CD8-positive, alpha-beta memory T cell (primary cell): ENCODE data around the gene ABCB7. TPM values are rescaled to one million over a fixed set of nuclear protein-coding genes. Genes with fewer than 3 reads are reported as not detected.

ENCODE experiments used
- CTCF ChIA-PET: fragments of 350-600 bp; sonication (Branson Sonifier 250); formaldehyde crosslinking; loops from one replicate; lab custom pipeline; 2021; ENCODE audit warnings: antibody characterized with exemption; lab: Charles Lee
- POLR2A ChIA-PET: fragments of 350-600 bp; sonication (Branson Sonifier 250); formaldehyde crosslinking; loops from one replicate; lab custom pipeline; 2021; ENCODE audit warnings: antibody characterized with exemption; lab: Charles Lee
- DNase-seq, 5 donors: peaks; one replicate each; pipeline versions ENCODE4 v3.0.0 to v3.0.0-alpha.2; 2020 to 2022; ENCODE audit warnings: mixed read lengths in 1 of 5
- H3K27ac ChIP-seq: one replicate; pipeline ENCODE4 v1.7.0; 2013; ENCODE audit warnings: low read depth, mild to moderate bottlenecking, low read length, moderate library complexity
- H3K27me3 ChIP-seq: 2 replicates; pipeline ENCODE4 v1.7.0; 2013; ENCODE audit warnings: low read length, mild to moderate bottlenecking; ENCODE audit not compliant: insufficient read depth, poor library complexity, severe bottlenecking
- H3K36me3 ChIP-seq: 2 replicates; pipeline ENCODE4 v1.7.0; 2013; ENCODE audit warnings: mild to moderate bottlenecking, low read length, moderate library complexity; ENCODE audit not compliant: insufficient read depth
- H3K4me1 ChIP-seq: 2 replicates; pipeline ENCODE4 v1.7.0; 2013; ENCODE audit warnings: mild to moderate bottlenecking, low read length, moderate library complexity; ENCODE audit not compliant: insufficient read depth
- H3K4me3 ChIP-seq: 2 replicates; pipeline ENCODE4 v1.7.0; 2013; ENCODE audit warnings: mild to moderate bottlenecking, low read length
- H3K9me3 ChIP-seq: 2 replicates; pipeline ENCODE4 v1.7.0; 2013; ENCODE audit warnings: mild to moderate bottlenecking, low read length
- H3K27ac Mint-ChIP-seq, 8 donors: one replicate each; pipeline ENCODE4 v1.8.0; 2020 to 2021; ENCODE audit warnings: mixed read lengths in 8 of 8, mild to moderate bottlenecking in 6 of 8, inconsistent platforms in 3 of 8, moderate library complexity in 3 of 8
- H3K27me3 Mint-ChIP-seq, 2 donors: one replicate each; pipeline ENCODE4 v1.8.0; 2020 to 2021; ENCODE audit warnings: mixed read lengths in 2 of 2, mild to moderate bottlenecking in 1 of 2, moderate library complexity in 1 of 2
- H3K36me3 Mint-ChIP-seq, 3 donors: one replicate each; pipeline ENCODE4 v1.8.0; 2020 to 2021; ENCODE audit warnings: mixed read lengths in 3 of 3, inconsistent platforms in 1 of 3, mild to moderate bottlenecking in 1 of 3
- H3K4me1 Mint-ChIP-seq, 3 donors: one replicate each; pipeline ENCODE4 v1.8.0; 2020 to 2021; ENCODE audit warnings: mixed read lengths in 3 of 3, inconsistent platforms in 1 of 3, mild to moderate bottlenecking in 1 of 3
- H3K4me3 Mint-ChIP-seq, 7 donors: one replicate each; pipeline ENCODE4 v1.8.0; 2020 to 2021; ENCODE audit warnings: mixed read lengths in 7 of 7, mild to moderate bottlenecking in 6 of 7, moderate library complexity in 4 of 7, inconsistent platforms in 2 of 7
- H3K9me3 Mint-ChIP-seq, 5 donors: one replicate each; pipeline ENCODE4 v1.8.0; 2020 to 2022; ENCODE audit warnings: mixed read lengths in 5 of 5, mild to moderate bottlenecking in 3 of 5, moderate library complexity in 2 of 5, inconsistent platforms in 1 of 5
- polyA plus RNA-seq: library from polyadenylated mRNA; unstranded; fragments of 300-500 nt; fragmentation: Illumina TruSeq; gene quantifications from one replicate; pipeline ENCODE4 v1.2.3, GENCODE V29; 2021
- total RNA-seq, 2 experiments: library from RNA; stranded (reverse); gene quantifications; one replicate each; pipeline ENCODE4 v1.2.3, GENCODE V29; 2021

ABCB7 gene
- total and polyA plus RNA-seq, 3 experiments from 2014 or later: 10.2 to 27.0 (median 25.4) TPM

DNA sequence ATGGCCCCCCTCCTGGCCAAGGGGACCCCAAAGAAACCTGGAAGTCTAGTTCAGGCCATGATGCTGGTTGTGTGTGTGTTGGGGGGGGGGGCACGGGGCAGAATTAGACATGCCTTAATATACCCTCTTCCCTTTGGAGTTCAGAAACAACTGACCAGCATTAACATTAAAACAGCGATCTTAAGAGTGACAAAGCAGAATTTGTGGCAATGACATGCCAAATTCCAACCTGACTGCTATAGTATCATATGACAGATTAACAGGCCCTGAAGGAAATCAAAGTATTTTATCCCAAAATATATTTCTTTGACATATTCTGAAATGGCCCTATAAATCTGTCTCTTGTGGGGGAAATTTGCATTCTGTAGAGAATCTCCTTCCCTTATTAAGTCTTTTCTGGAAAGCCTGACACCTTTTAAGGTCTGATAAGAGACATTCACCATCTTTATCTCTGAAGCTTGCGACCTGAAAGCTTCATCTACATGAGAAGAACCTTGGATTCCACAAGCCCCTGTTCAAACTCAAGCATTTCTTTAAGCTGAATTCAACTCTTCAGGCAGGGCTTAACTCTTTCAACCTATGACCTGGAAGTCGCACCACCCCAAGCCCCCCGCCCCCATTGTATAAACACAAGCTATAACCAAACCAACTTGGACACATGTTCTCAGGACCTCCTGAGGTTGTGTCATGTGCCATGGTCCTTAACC, 40.2 kb downstream of the ABCB7 start:
- no peaks in the 10 kb centered on the region for H3K27me3 Mint-ChIP-seq
- peaks cover 0 to 11% (median 2%) of the 10 kb centered on the region in 3 donors for H3K4me1 Mint-ChIP-seq
- Histone ChIP-seq H3K4me1 (no peaks in the 10 kb centered on the region), H3K27me3 (no peaks in the 10 kb centered on the region), H3K27ac (no peak overlapping the region), H3K36me3 (no peaks in the 10 kb centered on the region), H3K9me3 (no peaks in the 10 kb centered on the region), H3K4me3 (no peak overlapping the region)
- CTCF ChIA-PET: no interaction called here
- H3K36me3 Mint-ChIP-seq: peaks cover 0 to 11% (median 0%) of the 10 kb centered on the region in 3 donors
- POLR2A ChIA-PET: no interaction called here
- H3K9me3 Mint-ChIP-seq: no peaks in the 10 kb centered on the region
- no peak for DNase-seq
- H3K27ac Mint-ChIP-seq: peak overlapping the region in 1 of 8 donors; percentile 6
- no peak overlapping the region for H3K4me3 Mint-ChIP-seq

DNA sequence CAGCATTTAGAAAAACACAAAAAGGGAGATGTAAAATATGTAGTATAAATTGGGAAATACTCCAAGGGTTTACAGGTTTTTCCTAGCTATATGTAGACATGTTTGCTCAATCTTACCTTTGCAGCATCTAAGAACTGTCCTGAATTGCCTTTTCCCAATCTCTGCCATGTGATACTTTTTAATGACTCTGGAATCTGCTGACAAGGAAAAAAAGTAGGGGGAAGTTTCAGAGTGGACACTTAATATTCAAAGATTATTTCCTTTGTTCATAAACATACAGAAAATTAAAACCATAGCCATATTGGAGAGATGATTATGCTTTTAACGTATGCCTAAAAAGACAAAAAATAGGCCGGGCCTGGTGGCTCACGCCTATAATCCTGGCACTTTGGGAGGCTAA, 41.4 kb downstream of the ABCB7 start:
- no peaks in the 10 kb centered on the region for H3K9me3 Mint-ChIP-seq
- no peak overlapping the region for H3K27ac Mint-ChIP-seq
- Histone ChIP-seq H3K27me3 (no peaks in the 10 kb centered on the region), H3K36me3 (no peaks in the 10 kb centered on the region), H3K27ac (no peak overlapping the region), H3K9me3 (no peaks in the 10 kb centered on the region), H3K4me1 (no peaks in the 10 kb centered on the region), H3K4me3 (no peak overlapping the region)
- peaks cover 0 to 22% (median 0%) of the 10 kb centered on the region in 3 donors for H3K36me3 Mint-ChIP-seq
- no peak for DNase-seq
- H3K4me1 Mint-ChIP-seq: peaks cover 0 to 11% (median 2%) of the 10 kb centered on the region in 3 donors
- POLR2A ChIA-PET: no interaction called here
- H3K4me3 Mint-ChIP-seq: no peak overlapping the region
- CTCF ChIA-PET: no interaction called here
- no peaks in the 10 kb centered on the region for H3K27me3 Mint-ChIP-seq

DNA sequence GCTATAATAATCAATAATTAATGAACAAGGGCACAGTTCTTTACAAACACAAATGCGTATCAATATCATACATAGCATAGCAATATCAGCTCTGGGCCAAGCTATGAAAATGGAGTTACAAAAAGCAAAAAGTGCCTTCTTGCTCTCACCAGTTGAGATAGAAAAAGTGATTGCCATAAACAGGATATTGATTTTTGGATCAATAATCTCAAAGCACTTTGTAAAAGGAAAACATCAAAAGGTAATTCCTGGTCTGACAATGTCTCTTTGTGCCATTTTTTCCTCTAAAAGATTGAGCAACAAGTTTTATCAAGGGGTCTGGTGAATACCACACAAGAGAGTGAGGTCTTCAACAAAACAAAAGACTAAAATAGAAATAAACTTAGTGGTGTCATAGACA, 42.4 kb downstream of the ABCB7 start:
- Histone ChIP-seq H3K27ac (no peak overlapping the region), H3K36me3 (no peaks in the 10 kb centered on the region), H3K4me3 (no peak overlapping the region), H3K9me3 (no peaks in the 10 kb centered on the region), H3K4me1 (no peaks in the 10 kb centered on the region), H3K27me3 (no peaks in the 10 kb centered on the region)
- Mint-ChIP-seq H3K9me3 (no peaks in the 10 kb centered on the region), H3K4me1 (peaks cover 0 to 11% (median 2%) of the 10 kb centered on the region in 3 donors), H3K27me3 (peaks cover 0 to 2% of the 10 kb centered on the region in 2 donors), H3K4me3 (no peak overlapping the region), H3K27ac (no peak overlapping the region), H3K36me3 (peaks cover 0 to 24% (median 0%) of the 10 kb centered on the region in 3 donors)
- ChIA-PET CTCF (no interaction called here), POLR2A (no interaction called here)
- DNase-seq: no peak

DNA sequence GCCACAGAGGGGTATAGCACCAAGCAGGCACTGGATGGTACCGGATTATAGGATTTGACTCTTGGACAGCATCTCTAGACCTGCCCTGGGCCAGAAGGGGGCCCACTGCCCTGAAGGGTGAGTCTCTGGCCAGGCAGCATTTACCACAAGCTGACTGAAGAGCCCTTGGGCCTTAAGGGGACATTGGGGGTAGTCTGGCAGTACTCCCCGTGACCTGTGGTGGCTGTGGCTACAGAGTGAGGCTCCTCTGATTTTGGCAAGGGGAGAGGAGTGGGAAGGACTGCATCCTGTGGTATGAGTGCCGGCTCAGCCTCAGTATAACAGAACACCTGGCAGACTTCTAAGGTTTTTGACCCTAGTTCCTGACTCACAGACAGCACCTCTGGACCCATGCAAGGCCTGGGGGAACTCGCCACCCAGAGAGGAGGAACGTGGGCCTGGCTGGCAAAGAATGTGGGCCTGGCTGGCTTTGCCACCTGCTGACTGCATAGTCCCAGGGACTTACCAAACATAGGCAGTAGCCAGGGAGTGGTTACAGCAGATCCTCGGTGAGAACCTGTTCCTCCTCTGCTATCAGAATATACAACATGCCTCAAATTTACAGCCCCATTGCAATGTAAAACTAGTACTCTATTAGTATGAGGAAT, 48.1 kb downstream of the ABCB7 start:
- Histone ChIP-seq H3K27ac (no peak overlapping the region), H3K36me3 (no peaks in the 10 kb centered on the region), H3K27me3 (no peaks in the 10 kb centered on the region), H3K4me3 (no peak overlapping the region), H3K9me3 (no peaks in the 10 kb centered on the region), H3K4me1 (no peaks in the 10 kb centered on the region)
- CTCF ChIA-PET: no interaction called here
- POLR2A ChIA-PET: no interaction called here
- Mint-ChIP-seq H3K27me3 (peaks cover 0 to 2% of the 10 kb centered on the region in 2 donors), H3K27ac (no peak overlapping the region), H3K9me3 (no peaks in the 10 kb centered on the region), H3K4me3 (no peak overlapping the region), H3K36me3 (peaks cover 0 to 41% (median 1%) of the 10 kb centered on the region in 3 donors), H3K4me1 (peaks cover 6 to 22% (median 12%) of the 10 kb centered on the region in 3 donors)
- DNase-seq: no peak

DNA sequence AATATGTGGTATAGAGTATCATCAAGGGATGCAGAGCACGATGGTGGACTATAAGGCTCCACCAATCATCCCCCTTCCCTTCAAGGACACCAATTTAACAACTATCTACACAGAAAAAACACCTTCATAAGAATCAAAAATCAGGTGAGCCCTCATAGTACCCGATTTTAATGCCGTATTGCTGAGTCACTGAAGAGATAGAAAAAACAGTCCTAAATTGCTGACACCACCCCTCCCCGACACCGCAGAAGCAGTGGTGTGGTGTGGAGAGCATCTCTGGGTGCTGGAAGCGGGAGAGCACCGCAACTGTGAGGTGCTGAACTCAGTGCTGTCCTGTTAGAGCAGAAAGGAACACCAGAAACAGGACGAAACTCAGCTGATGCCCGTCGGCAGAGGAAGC, 49.3 kb downstream of the ABCB7 start:
- H3K4me1 ChIP-seq: no peaks in the 10 kb centered on the region
- Mint-ChIP-seq H3K9me3 (no peaks in the 10 kb centered on the region), H3K27me3 (peaks cover 0 to 4% of the 10 kb centered on the region in 2 donors), H3K36me3 (peaks cover 0 to 39% (median 1%) of the 10 kb centered on the region in 3 donors), H3K4me1 (peaks cover 6 to 22% (median 12%) of the 10 kb centered on the region in 3 donors), H3K4me3 (peak overlapping the region in 1 of 7 donors; percentile 4), H3K27ac (no peak overlapping the region)
- ChIA-PET POLR2A (no interaction called here), CTCF (no interaction called here)
- H3K9me3 ChIP-seq: no peaks in the 10 kb centered on the region
- no peak overlapping the region for H3K4me3 ChIP-seq
- no peaks in the 10 kb centered on the region for H3K36me3 ChIP-seq
- H3K27me3 ChIP-seq: no peaks in the 10 kb centered on the region
- DNase-seq: no peak
- no peak overlapping the region for H3K27ac ChIP-seq

DNA sequence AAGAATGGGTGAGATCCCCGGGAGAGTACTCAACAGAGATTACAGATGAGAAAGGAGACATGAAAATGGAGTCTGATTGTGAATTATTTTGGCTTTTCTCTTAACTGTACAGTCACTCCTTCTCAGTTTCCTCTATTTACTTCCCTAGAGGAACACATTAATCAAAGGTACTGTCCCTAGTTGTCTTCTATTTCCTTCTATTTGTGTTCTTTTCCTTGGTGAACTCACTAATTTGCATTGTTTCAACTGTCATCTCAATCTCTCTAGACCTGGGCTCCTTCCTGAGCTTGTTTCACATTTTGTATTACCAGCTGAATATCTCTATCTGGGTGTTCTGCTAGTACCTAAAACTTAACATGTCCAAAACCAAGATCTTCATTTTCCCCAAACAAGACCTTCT, 59.8 kb downstream of the ABCB7 start:
- no peak overlapping the region for H3K4me3 Mint-ChIP-seq
- no peak overlapping the region for H3K27ac Mint-ChIP-seq
- H3K36me3 Mint-ChIP-seq: peaks cover 0 to 35% (median 0%) of the 10 kb centered on the region in 3 donors
- Histone ChIP-seq H3K27me3 (no peaks in the 10 kb centered on the region), H3K4me1 (no peaks in the 10 kb centered on the region), H3K36me3 (no peaks in the 10 kb centered on the region), H3K27ac (no peak overlapping the region), H3K4me3 (no peak overlapping the region), H3K9me3 (no peaks in the 10 kb centered on the region)
- peaks cover 0 to 37% (median 5%) of the 10 kb centered on the region in 3 donors for H3K4me1 Mint-ChIP-seq
- H3K27me3 Mint-ChIP-seq: no peaks in the 10 kb centered on the region
- DNase-seq: no peak
- ChIA-PET CTCF (no interaction called here), POLR2A (no interaction called here)
- H3K9me3 Mint-ChIP-seq: no peaks in the 10 kb centered on the region

DNA sequence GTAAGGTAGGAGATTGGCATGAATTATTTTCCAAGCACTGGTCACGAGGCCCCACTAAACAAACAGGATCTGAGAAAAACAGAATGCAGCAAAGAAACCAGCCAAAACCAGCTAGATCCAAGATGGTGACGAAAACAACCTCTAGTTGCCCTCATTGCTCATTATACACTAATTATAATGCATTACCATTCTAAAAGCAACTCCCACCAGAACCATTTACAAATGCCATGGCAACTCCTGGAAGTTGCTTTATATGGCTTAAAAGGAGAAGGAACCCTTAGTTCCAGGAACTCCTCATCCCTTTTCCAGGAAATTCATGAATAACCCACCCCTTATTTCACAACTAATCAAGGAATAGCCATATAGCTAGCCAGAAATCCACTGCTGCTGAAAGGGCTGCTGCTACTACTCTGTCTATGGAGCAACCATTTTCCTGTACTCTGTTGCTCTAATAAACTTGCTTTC, 69.3 kb downstream of the ABCB7 start:
- CTCF ChIA-PET: no interaction called here

DNA sequence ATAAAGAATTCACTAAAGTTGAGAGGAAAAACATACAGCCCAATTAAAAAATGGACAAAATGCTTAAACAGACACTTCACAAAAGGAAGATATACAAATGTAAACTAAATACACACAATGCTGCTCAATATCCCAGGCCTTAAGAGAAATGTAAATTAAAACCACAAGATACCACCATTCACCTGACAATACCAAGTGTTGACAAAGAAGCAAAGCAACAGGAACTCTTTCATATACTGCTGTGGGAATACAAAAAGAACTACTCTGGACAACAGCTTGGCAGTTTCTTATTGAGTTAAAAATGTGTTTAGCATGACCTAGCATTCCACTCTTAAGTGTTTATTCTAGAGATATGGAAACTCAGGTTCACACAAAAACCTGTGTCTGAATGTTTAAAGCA, 71.3 kb downstream of the ABCB7 start:
- Histone ChIP-seq H3K9me3 (no peaks in the 10 kb centered on the region), H3K27ac (no peak overlapping the region), H3K27me3 (no peaks in the 10 kb centered on the region), H3K4me1 (no peaks in the 10 kb centered on the region), H3K36me3 (no peaks in the 10 kb centered on the region), H3K4me3 (no peak overlapping the region)
- POLR2A ChIA-PET: no interaction called here
- H3K27ac Mint-ChIP-seq: no peak overlapping the region
- H3K4me1 Mint-ChIP-seq: peaks cover 12 to 33% (median 16%) of the 10 kb centered on the region in 3 donors
- H3K36me3 Mint-ChIP-seq: peaks cover 0 to 3% (median 1%) of the 10 kb centered on the region in 3 donors
- no peak overlapping the region for H3K4me3 Mint-ChIP-seq
- DNase-seq: no peak
- H3K9me3 Mint-ChIP-seq: no peaks in the 10 kb centered on the region
- CTCF ChIA-PET: no interaction called here
- no peaks in the 10 kb centered on the region for H3K27me3 Mint-ChIP-seq

More for the DNA sequence above, 69.3 kb downstream of the ABCB7 start:
- H3K27ac ChIP-seq: no peak overlapping the region
- peaks cover 0 to 3% (median 1%) of the 10 kb centered on the region in 3 donors for H3K36me3 Mint-ChIP-seq
- H3K27me3 ChIP-seq: no peaks in the 10 kb centered on the region
- H3K4me3 ChIP-seq: no peak overlapping the region
- H3K36me3 ChIP-seq: no peaks in the 10 kb centered on the region
- no peak for DNase-seq
- H3K27me3 Mint-ChIP-seq: peaks cover 0 to 1% of the 10 kb centered on the region in 2 donors
- peak overlapping the region in 1 of 7 donors; percentile 77 for H3K4me3 Mint-ChIP-seq
- H3K9me3 Mint-ChIP-seq: no peaks in the 10 kb centered on the region
- H3K4me1 ChIP-seq: no peaks in the 10 kb centered on the region
- H3K4me1 Mint-ChIP-seq: peaks cover 16 to 50% (median 16%) of the 10 kb centered on the region in 3 donors
- H3K27ac Mint-ChIP-seq: peak overlapping the region in 1 of 8 donors; percentile 4
- POLR2A ChIA-PET: no interaction called here
- H3K9me3 ChIP-seq: no peaks in the 10 kb centered on the region
